ENCODE data around the gene STRN.
"Not testable (repeated sequence)": the region's sequence is repeated elsewhere in the genome, so short reads cannot be mapped to it uniquely, and the experiment has no call there.

Gene STRN

DNA sequence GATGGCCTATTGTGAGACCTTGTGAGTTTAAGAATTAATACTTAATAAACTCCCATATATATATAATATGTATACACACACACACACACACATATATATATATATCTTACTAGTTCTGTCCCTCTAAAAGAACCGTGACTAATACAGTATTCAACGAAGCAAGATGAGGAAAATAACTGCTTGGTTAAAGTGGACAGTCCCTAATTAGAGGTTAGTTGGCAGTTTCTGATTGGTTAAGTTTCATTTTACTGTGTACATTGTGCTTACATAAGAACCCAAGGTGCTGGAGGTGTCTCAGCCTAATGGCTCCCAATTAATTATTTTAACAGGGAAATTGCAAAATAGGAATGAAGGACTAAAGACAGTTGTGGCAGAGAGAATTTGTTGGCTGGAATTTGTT is 132.1 kb downstream of the STRN start:
- FAIRE-seq (no peak), DNase-seq (ENCODE audit: insufficient read length, low spot score) (no peak)
- TF ChIP-seq, protein P1, sequence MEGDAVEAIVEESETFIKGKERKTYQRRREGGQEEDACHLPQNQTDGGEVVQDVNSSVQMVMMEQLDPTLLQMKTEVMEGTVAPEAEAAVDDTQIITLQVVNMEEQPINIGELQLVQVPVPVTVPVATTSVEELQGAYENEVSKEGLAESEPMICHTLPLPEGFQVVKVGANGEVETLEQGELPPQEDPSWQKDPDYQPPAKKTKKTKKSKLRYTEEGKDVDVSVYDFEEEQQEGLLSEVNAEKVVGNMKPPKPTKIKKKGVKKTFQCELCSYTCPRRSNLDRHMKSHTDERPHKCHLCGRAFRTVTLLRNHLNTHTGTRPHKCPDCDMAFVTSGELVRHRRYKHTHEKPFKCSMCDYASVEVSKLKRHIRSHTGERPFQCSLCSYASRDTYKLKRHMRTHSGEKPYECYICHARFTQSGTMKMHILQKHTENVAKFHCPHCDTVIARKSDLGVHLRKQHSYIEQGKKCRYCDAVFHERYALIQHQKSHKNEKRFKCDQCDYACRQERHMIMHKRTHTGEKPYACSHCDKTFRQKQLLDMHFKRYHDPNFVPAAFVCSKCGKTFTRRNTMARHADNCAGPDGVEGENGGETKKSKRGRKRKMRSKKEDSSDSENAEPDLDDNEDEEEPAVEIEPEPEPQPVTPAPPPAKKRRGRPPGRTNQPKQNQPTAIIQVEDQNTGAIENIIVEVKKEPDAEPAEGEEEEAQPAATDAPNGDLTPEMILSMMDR (IDR thresholded peaks at IDR 0.05; ENCODE audit: insufficient read depth, missing control alignments), result no peak

DNA sequence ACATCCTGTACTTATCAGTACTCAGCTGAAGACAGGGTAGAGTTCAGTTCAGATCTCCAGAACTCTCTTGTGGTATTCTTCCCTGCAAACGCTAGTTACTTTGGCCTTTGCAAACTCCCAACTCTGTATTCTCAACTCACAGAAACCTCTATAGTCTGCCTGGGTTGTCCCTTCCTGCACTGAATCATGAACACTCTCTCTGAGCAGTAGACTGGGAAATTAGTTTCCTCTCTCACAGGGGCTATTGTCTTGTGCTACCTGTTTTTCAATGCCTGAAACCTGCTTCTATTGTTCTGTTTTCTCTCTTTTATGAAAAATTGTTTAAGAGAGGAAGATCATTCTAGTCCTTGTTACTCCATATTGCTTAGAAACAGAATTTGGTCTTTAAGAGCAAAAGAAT is 135.2 kb downstream of the STRN start:
- no peak for FAIRE-seq
- TF ChIP-seq, protein P1 (IDR thresholded peaks at IDR 0.05; ENCODE audit: insufficient read depth, missing control alignments), result no peak

DNA sequence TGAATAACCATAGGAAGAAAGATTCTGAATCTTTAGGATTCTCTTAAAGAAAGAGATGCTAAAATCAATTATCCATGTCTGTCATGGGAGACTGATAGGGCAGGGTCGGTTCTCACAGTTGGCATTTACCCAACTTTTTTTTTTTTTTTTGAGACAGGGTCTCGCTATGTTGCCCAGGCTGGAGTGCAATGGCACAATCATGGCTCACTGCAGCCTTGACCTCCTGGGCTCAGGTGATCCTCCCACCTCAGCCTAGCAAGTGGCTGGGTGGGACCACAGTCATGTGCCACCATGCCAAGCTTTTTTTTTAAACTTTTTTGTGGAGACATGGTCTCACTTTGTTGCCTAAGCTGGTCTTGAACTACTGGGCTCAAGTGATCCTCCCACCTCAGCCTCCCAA is 141.7 kb downstream of the STRN start:
- FAIRE-seq; DNase-seq (ENCODE audit: insufficient read length, low spot score): not testable (repeated sequence)

More for the DNA sequence above, 135.2 kb downstream of the STRN start:
- no peak for DNase-seq (ENCODE audit: insufficient read length, low spot score)

DNA sequence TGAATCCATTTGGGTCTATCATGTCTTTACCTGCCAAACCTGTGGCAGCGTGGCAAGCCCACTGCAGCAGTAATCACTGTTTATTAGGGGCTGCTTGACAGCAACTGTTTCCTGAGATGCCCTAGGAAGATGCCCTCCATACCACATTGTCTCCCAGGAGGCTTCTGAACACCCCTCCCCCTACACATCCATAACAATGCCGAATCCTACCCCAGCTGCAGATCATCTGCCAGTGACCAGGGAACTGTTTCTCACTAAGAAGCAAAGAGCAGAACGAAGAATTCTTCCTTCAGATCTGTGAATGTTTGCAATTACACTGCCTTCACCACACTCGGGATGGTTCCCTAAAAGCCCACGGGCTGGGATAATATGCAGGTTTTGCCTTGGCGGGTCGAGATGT is 142.1 kb downstream of the STRN start:
- TF ChIP-seq, protein P1 (IDR thresholded peaks at IDR 0.05; ENCODE audit: insufficient read depth, missing control alignments), result no peak
- DNase-seq (ENCODE audit: insufficient read length, low spot score) (no peak), FAIRE-seq (no peak)

DNA sequence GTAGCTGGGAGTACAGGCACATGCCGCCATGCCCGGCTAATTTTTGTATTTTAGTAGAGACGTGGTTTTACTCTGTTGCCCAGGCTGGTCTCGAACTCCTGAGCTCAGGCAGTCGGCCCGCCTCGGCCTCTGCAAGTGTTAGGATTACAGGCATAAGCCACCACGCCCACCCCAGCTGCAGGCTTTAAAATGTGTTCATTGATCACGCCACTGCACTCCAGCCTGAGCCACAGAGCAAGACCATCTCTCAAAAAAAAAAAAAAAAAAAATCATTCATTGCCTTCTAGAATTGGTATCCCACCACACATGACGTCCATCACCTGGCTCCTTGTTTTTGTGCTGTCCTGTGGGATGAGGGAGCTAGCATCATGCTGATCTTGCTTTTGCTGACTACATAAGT is 142.5 kb downstream of the STRN start:
- TF ChIP-seq, protein P1 (IDR thresholded peaks at IDR 0.05; ENCODE audit: insufficient read depth, missing control alignments), result no peak
- no peak for DNase-seq (ENCODE audit: insufficient read length, low spot score)
- FAIRE-seq, result no peak

DNA sequence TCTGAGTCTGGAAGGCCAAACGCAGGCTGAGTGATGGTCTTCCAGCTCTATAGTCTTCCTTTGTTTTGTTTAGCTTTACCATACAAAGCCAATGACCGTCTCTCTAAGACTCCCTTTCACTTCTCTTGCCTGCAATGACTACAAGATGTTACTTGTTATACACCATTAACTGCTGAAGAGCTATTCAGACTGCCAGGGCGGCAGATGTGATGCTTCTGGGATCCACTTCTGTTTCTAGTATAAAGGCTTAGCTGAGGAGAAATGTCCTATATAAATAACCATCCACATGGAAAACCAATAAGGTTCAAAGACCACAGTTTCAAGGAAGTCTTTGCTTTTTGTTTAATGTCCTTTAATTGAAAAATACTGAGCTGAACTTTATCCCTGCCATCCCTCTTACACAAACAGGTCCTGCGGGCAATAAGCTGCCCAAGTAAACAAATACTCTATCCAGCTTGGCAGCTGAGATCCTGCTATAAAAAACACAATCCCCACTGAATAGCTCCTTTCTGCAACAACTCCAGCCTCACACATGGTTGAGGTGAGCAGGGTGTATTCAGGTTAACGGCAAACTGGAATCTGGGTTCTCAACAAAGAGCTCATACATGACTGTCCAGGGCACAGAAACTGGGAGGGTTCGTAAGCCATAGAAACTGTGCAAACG is 145.3 kb downstream of the STRN start:
- TF ChIP-seq, protein P1 (IDR thresholded peaks at IDR 0.05; ENCODE audit: insufficient read depth, missing control alignments), result no peak
- DNase-seq (ENCODE audit: insufficient read length, low spot score) (no peak), FAIRE-seq (no peak)

DNA sequence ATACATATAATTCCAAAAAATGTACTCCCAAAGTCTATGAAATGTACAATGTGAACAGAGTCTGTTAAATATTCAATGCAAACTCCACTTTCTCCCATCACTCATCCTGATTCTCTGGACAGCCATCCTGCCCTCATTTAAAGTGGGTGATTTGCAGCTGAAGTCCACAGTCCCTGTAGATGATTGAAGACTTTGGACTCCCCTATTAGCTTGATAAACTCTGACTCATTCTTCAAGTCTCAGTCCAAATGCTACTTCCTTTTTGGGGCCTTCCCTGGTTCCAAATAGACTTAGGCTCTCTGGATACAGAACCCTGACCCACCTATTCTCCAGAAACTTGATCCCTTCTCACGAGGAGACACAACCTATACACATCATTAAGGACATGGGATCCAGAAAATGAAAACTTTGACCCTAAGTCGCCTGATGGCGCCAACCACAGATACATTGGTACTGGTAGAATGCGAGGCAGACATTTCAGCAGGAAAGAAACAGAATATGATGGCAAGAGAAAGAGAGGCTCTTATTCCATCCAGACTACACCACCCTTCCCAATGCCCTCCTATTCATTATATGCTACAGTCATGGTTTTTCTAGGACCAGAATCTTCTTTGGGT is 147.1 kb downstream of the STRN start:
- TF ChIP-seq, protein P1 (IDR thresholded peaks at IDR 0.05; ENCODE audit: insufficient read depth, missing control alignments), result no peak
- DNase-seq (ENCODE audit: insufficient read length, low spot score), result no peak

More for the DNA sequence above, 147.1 kb downstream of the STRN start:
- no peak for FAIRE-seq
